GM12874 (cell line): ENCODE measurements around the gene MYH6.

Experiments
- CTCF ChIP-seq: IDR thresholded peaks from 2 replicates; pipeline ENCODE4 v1.5.1; 2011; ENCODE audit warnings: low read depth, mild to moderate bottlenecking, control low read depth, low read length, moderate library complexity; ENCODE audit not compliant: insufficient read depth

Gene MYH6

GRCh38 chr14:23445773-23446172 lies 37.7 kb upstream of the MYH6 start:
- no peak for TF ChIP-seq CTCF

GRCh38 chr14:23444314-23444713 lies 36.2 kb upstream of the MYH6 start:
- no peak for TF ChIP-seq CTCF

- TF ChIP-seq CTCF, result no peak
Observed at GRCh38 chr14:23443881-23444280, 35.8 kb upstream of the MYH6 start.

- no peak for TF ChIP-seq CTCF
Observed at GRCh38 chr14:23443411-23443812, 35.3 kb upstream of the MYH6 start.

- no peak for TF ChIP-seq CTCF
Observed at GRCh38 chr14:23442721-23443356, 34.8 kb upstream of the MYH6 start.

GRCh38 chr14:23441076-23441475 lies 33.0 kb upstream of the MYH6 start:
- no peak for TF ChIP-seq CTCF

GRCh38 chr14:23439107-23439835 lies 31.2 kb upstream of the MYH6 start:
- TF ChIP-seq CTCF, result no peak
